ENCODE data around the gene JARID2.

DNA sequence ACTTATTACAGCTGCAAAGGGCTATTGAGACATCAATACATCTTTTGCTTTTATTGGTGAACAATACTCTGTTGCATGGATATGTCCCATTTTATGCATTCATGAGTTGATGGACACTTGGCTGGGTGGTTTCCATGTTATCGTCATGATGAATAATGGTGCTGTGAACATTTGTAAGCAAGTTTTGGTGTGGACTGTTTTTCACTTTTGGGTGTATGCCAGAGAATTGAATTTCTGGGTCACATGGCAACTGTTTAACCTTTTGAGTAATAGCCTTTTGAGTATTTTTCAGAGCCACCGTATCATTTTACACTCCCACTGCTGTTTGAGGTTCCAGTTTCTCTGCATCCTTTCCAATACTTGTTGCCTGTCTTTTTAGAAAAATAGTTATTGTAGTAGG is 107.0 kb downstream of the JARID2 start:
- TF ChIP-seq, protein P1, sequence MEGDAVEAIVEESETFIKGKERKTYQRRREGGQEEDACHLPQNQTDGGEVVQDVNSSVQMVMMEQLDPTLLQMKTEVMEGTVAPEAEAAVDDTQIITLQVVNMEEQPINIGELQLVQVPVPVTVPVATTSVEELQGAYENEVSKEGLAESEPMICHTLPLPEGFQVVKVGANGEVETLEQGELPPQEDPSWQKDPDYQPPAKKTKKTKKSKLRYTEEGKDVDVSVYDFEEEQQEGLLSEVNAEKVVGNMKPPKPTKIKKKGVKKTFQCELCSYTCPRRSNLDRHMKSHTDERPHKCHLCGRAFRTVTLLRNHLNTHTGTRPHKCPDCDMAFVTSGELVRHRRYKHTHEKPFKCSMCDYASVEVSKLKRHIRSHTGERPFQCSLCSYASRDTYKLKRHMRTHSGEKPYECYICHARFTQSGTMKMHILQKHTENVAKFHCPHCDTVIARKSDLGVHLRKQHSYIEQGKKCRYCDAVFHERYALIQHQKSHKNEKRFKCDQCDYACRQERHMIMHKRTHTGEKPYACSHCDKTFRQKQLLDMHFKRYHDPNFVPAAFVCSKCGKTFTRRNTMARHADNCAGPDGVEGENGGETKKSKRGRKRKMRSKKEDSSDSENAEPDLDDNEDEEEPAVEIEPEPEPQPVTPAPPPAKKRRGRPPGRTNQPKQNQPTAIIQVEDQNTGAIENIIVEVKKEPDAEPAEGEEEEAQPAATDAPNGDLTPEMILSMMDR (IDR thresholded peaks at IDR 0.05): no peak
- no peak for TF ChIP-seq POLR2A (IDR thresholded peaks at IDR 0.05)

All from Peyer's patch (tissue), 4 donors.